Breast epithelium (tissue), 4 donors: ENCODE data around the gene ZNF74. TPM values are rescaled to one million over a fixed set of nuclear protein-coding genes. Genes with fewer than 3 reads are reported as not detected.
"Not testable (repeated sequence)": the region's sequence is repeated elsewhere in the genome, so short reads cannot be mapped to it uniquely, and the experiment has no call there.

Source experiments
- DNase-seq, 2 donors: peaks; one replicate each; pipeline ENCODE4 v3.0.0-alpha.2; 2019; ENCODE audit warnings: low spot score in 2 of 2
- H3K27ac ChIP-seq, 2 donors: fragments of 200-600 bp; sonication (generic) in 1 of 2; one replicate each; pipeline ENCODE4 v1.5.1; 2016 to 2019; ENCODE audit warnings: mild to moderate bottlenecking in 1 of 2
- H3K27me3 ChIP-seq, 2 donors: fragments of 200-600 bp; sonication (generic) in 1 of 2; one replicate each; pipeline versions ENCODE4 v1.5.1 to v1.6.0; 2017 to 2019; ENCODE audit warnings: control low read depth in 1 of 2, mild to moderate bottlenecking in 1 of 2
- H3K36me3 ChIP-seq: fragments of 200-600 bp; one replicate; pipeline ENCODE4 v1.5.1; 2019
- H3K4me1 ChIP-seq, 2 donors: fragments of 200-600 bp; sonication (generic); one replicate each; pipeline ENCODE4 v1.5.1; 2016 to 2019; ENCODE audit warnings: control low read depth in 1 of 2
- H3K4me3 ChIP-seq, 3 donors: fragments of 200-600 bp; sonication (generic); 1 replicate in 2 of 3; 2 replicates in 1 of 3; pipeline ENCODE4 v1.5.1; 2016 to 2019; ENCODE audit warnings: mild to moderate bottlenecking in 3 of 3, moderate library complexity in 2 of 3
- H3K9me3 ChIP-seq, 2 donors: fragments of 200-600 bp; sonication (generic) in 1 of 2; one replicate each; pipeline ENCODE4 v1.5.1; 2016 to 2019; ENCODE audit warnings: control low read depth in 1 of 2
- CTCF ChIP-seq, 3 donors: fragments of 450-650 bp; IDR thresholded peaks; one replicate each; pipeline ENCODE4 v1.5.1; 2016 to 2017; ENCODE audit warnings: antibody characterized with exemption in 3 of 3, mild to moderate bottlenecking in 3 of 3, moderate library complexity in 3 of 3
- POLR2A ChIP-seq: fragments of 450-650 bp; IDR thresholded peaks from one replicate; pipeline ENCODE4 v1.6.1; 2016; ENCODE audit warnings: antibody characterized with exemption, mild to moderate bottlenecking, moderate library complexity
- POLR2AphosphoS5 ChIP-seq, 3 donors: sonication (generic); formaldehyde crosslinking; IDR thresholded peaks; one replicate each; pipeline ENCODE4 v1.6.1; 2017; ENCODE audit warnings: antibody characterized with exemption in 3 of 3
- intact Hi-C: fragments of 100-400 bp; cut with DNase I; formaldehyde crosslinking; loops from one replicate; pipeline ENCODE4 v1.15.1; 2023; ENCODE audit warnings: low total_unique reads
- total RNA-seq, 3 donors: library from RNA; depleted of rRNA; stranded (reverse); fragments of >200 nt; gene quantifications; one replicate each; pipeline ENCODE4 v1.1.0, GENCODE V29; 2016

The ZNF74 gene
- total RNA-seq, 3 donors from 2014 or later = 4.8 to 11.5 (median 10.0) TPM

GRCh38 chr22:20378110-20378509, 15.8 kb upstream of the ZNF74 start:
- Histone ChIP-seq H3K27me3 (no peaks in the 10 kb centered on the region), H3K36me3 (no peaks in the 10 kb centered on the region), H3K27ac (no peak overlapping the region), H3K4me3 (no peak overlapping the region), H3K4me1 (no peaks in the 10 kb centered on the region), H3K9me3 (no peaks in the 10 kb centered on the region)
- intact Hi-C loops = no loop called here
- DNase-seq = no peak
- no peak for TF ChIP-seq POLR2AphosphoS5 (IDR thresholded peaks at IDR 0.05)
- no peak for TF ChIP-seq CTCF (IDR thresholded peaks at IDR 0.05)
- TF ChIP-seq POLR2A = no peak

GRCh38 chr22:20378684-20379083, 15.3 kb upstream of the ZNF74 start:
- H3K27ac ChIP-seq, H3K9me3 ChIP-seq, H3K4me1 ChIP-seq, H3K4me3 ChIP-seq, H3K36me3 ChIP-seq, intact Hi-C loops, H3K27me3 ChIP-seq, DNase-seq: not testable (repeated sequence)

GRCh38 chr22:20380486-20380885, 13.5 kb upstream of the ZNF74 start:
- no peaks in the 10 kb centered on the region for H3K36me3 ChIP-seq
- H3K4me3 ChIP-seq = no peak overlapping the region
- DNase-seq = no peak
- no peaks in the 10 kb centered on the region for H3K27me3 ChIP-seq
- TF ChIP-seq POLR2A = no peak
- TF ChIP-seq CTCF (IDR thresholded peaks at IDR 0.05) = no peak
- no peak for TF ChIP-seq POLR2AphosphoS5 (IDR thresholded peaks at IDR 0.05)
- no peaks in the 10 kb centered on the region for H3K9me3 ChIP-seq
- no peaks in the 10 kb centered on the region for H3K4me1 ChIP-seq
- intact Hi-C loops = no loop called here
- no peak overlapping the region for H3K27ac ChIP-seq

- no peak for DNase-seq
- no peak overlapping the region for H3K27ac ChIP-seq
- TF ChIP-seq POLR2AphosphoS5 (IDR thresholded peaks at IDR 0.05) = no peak
- TF ChIP-seq POLR2A = no peak
- TF ChIP-seq CTCF (IDR thresholded peaks at IDR 0.05) = no peak
Observed at GRCh38 chr22:20383538-20383937, 10.4 kb upstream of the ZNF74 start.

GRCh38 chr22:20384171-20384570, 9.8 kb upstream of the ZNF74 start:
- no peaks in the 10 kb centered on the region for H3K4me1 ChIP-seq
- no peak overlapping the region for H3K27ac ChIP-seq
- H3K27me3 ChIP-seq = no peaks in the 10 kb centered on the region
- intact Hi-C loops = no loop called here
- H3K4me3 ChIP-seq = no peak overlapping the region
- no peaks in the 10 kb centered on the region for H3K36me3 ChIP-seq
- no peaks in the 10 kb centered on the region for H3K9me3 ChIP-seq
- no peak for DNase-seq
- TF ChIP-seq POLR2AphosphoS5 (IDR thresholded peaks at IDR 0.05) (no peak), POLR2A (no peak), CTCF (IDR thresholded peaks at IDR 0.05) (no peak)

More at GRCh38 chr22:20383538-20383937, 10.4 kb upstream of the ZNF74 start:
- H3K36me3 ChIP-seq = no peaks in the 10 kb centered on the region
- intact Hi-C loops = no loop called here
- H3K9me3 ChIP-seq = no peaks in the 10 kb centered on the region
- H3K4me3 ChIP-seq = no peak overlapping the region
- no peaks in the 10 kb centered on the region for H3K4me1 ChIP-seq
- no peaks in the 10 kb centered on the region for H3K27me3 ChIP-seq

- Histone ChIP-seq H3K9me3 (no peaks in the 10 kb centered on the region), H3K27me3 (no peaks in the 10 kb centered on the region), H3K4me3 (no peak overlapping the region), H3K36me3 (no peaks in the 10 kb centered on the region), H3K27ac (no peak overlapping the region), H3K4me1 (no peaks in the 10 kb centered on the region)
- intact Hi-C loops = no loop called here
- peak in 1 of 2 donors; percentile 12 for DNase-seq
- TF ChIP-seq POLR2AphosphoS5 (IDR thresholded peaks at IDR 0.05) = no peak
- no peak for TF ChIP-seq POLR2A
- TF ChIP-seq CTCF (IDR thresholded peaks at IDR 0.05) = no peak
Observed at GRCh38 chr22:20384865-20385264, 9.1 kb upstream of the ZNF74 start.
